LNCaP clone FGC (cell line): Measurements from ENCODE around the gene PNLIPRP1.

Source experiments
- DNase-seq: peaks from one replicate; pipeline ENCODE4 v3.0.0-alpha.2; 2011; ENCODE audit warnings: low read depth
- H3K4me3 ChIP-seq: 2 replicates; pipeline ENCODE4 v1.5.1; 2011; ENCODE audit warnings: mild to moderate bottlenecking, low read depth, low read length, control low read depth
- TF ChIP-seq, protein P1 (sequence below): IDR thresholded peaks from 2 replicates; pipeline ENCODE4 v1.5.1; 2012; ENCODE audit warnings: mild to moderate bottlenecking; ENCODE audit not compliant: control insufficient read depth, insufficient read depth; ENCODE audit errors: extremely low read depth

Gene PNLIPRP1

DNA sequence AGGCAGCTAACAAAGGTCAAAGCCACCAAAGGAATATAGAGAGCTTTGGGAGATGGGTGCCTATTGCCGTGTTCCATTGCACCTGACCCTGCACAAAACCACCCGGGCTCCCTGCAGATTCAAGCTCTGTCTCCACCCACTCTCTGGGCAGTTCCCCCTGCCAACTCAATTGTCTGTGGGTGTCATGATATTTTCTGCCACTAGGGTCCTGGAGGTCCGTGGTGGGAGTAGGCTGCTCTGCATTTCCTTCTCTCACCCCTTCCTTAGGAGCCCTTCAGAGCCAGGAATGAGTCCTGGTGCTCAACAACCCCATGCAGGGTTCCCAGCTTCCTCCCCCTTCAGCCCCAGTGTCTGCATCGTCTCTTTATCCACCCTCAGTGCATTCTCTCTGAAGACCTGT, 64.1 kb downstream of the PNLIPRP1 start:
- no peak overlapping the region for H3K4me3 ChIP-seq
- no peak for DNase-seq
- TF ChIP-seq, protein P1, sequence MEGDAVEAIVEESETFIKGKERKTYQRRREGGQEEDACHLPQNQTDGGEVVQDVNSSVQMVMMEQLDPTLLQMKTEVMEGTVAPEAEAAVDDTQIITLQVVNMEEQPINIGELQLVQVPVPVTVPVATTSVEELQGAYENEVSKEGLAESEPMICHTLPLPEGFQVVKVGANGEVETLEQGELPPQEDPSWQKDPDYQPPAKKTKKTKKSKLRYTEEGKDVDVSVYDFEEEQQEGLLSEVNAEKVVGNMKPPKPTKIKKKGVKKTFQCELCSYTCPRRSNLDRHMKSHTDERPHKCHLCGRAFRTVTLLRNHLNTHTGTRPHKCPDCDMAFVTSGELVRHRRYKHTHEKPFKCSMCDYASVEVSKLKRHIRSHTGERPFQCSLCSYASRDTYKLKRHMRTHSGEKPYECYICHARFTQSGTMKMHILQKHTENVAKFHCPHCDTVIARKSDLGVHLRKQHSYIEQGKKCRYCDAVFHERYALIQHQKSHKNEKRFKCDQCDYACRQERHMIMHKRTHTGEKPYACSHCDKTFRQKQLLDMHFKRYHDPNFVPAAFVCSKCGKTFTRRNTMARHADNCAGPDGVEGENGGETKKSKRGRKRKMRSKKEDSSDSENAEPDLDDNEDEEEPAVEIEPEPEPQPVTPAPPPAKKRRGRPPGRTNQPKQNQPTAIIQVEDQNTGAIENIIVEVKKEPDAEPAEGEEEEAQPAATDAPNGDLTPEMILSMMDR = no peak

DNA sequence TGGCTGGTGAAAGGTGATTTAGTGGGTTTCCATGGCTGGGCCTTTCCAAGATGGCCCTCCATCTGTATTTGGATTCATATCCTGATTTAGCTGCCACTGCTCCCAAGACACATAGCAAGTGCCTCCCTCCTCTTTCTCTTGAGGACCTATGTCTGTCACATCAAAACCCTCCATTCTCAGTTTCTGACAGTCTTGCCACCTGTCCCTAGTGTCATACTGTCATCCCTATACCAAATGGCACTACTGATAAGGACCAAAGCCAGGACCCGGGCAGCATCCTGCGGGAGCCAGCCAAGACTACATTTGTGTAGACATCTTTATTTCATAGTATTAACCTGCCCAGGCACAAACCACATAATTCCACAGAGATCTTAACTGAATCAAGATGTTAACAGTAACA, 64.8 kb downstream of the PNLIPRP1 start:
- TF ChIP-seq, protein P1 = no peak
- DNase-seq = no peak
- H3K4me3 ChIP-seq = no peak overlapping the region

GRCh38 chr10:116656044-116656443, 65.3 kb downstream of the PNLIPRP1 start:
- no peak overlapping the region for H3K4me3 ChIP-seq
- DNase-seq = no peak
- TF ChIP-seq, protein P1 = no peak

- DNase-seq = no peak
- TF ChIP-seq, protein P1 = no peak
- H3K4me3 ChIP-seq = no peak overlapping the region
Observed at GRCh38 chr10:116657863-116658551, 67.2 kb downstream of the PNLIPRP1 start.
